ENCODE results near the gene DMPK. TPM values are rescaled to one million over a fixed set of nuclear protein-coding genes. Genes with fewer than 3 reads are reported as not detected.
"Not testable (repeated sequence)": the region's sequence is repeated elsewhere in the genome, so short reads cannot be mapped to it uniquely, and the experiment has no call there.

The DMPK gene
- total RNA-seq, 2 donors from 2014 or later = 52.8 to 88.2 TPM

DNA sequence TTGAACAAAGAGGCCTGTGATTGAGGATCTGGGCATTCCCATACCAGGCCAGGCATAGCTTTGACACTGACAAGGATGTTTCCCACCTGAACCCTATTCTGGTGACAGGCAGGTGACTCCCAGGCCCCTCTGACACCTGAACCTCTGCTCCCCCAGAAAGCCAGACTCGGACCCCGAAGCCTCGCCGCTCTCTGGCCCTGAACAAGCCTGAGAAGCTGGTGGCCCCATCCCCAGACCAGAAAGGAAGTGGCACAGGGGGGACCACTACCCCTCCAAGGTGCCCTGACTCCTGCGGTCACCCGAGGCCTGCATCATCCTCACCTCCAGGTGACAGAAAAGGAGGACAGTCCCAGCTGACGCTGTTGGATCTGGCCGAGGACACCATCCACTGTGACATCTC, 28.0 kb downstream of the DMPK start:
- 96% methylated on average over 8 of the region's 8 CpGs for WGBS
- intact Hi-C loops (cut with DNase I) = no loop called here
- TF ChIP-seq POLR2A (IDR thresholded peaks at IDR 0.05) (no peak), POLR2AphosphoS5 (IDR thresholded peaks at IDR 0.05) (no peak)

DNA sequence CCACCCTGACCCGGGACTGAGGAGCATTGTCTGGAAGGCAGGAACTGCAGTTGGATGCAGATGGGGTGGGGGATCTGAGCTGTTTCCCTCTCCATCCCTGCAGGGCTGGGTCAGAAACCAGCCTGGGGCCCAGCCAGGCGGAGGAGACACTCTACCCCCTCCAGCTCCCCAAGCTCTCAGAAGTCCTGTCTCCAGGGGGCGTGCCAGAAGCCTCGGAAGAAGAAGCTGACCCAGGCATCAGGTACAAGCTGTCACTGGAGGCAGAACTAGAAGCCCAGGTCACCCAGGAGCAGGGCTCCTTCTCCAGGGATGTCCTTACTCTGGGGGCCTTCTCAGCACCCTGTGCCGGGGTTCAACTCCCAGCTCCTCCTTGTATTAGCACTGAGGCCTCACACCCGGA, 28.7 kb downstream of the DMPK start:
- H3K27ac ChIP-seq = no peak overlapping the region
- WGBS = 77% methylated on average over 6 of the region's 6 CpGs
- H3K4me1 ChIP-seq (replicated peaks) = no peaks in the 10 kb centered on the region
- no peaks in the 10 kb centered on the region for H3K36me3 ChIP-seq
- TF ChIP-seq, protein P1, sequence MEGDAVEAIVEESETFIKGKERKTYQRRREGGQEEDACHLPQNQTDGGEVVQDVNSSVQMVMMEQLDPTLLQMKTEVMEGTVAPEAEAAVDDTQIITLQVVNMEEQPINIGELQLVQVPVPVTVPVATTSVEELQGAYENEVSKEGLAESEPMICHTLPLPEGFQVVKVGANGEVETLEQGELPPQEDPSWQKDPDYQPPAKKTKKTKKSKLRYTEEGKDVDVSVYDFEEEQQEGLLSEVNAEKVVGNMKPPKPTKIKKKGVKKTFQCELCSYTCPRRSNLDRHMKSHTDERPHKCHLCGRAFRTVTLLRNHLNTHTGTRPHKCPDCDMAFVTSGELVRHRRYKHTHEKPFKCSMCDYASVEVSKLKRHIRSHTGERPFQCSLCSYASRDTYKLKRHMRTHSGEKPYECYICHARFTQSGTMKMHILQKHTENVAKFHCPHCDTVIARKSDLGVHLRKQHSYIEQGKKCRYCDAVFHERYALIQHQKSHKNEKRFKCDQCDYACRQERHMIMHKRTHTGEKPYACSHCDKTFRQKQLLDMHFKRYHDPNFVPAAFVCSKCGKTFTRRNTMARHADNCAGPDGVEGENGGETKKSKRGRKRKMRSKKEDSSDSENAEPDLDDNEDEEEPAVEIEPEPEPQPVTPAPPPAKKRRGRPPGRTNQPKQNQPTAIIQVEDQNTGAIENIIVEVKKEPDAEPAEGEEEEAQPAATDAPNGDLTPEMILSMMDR (IDR thresholded peaks at IDR 0.05) = no peak
- TF ChIP-seq POLR2A (IDR thresholded peaks at IDR 0.05) (no peak), POLR2AphosphoS5 (IDR thresholded peaks at IDR 0.05) (no peak)
- DNase-seq (ENCODE audit: low spot score) = no peak
- H3K4me3 ChIP-seq = no peak overlapping the region
- intact Hi-C loops (cut with DNase I) = no loop called here
- no peaks in the 10 kb centered on the region for H3K27me3 ChIP-seq (replicated peaks; ENCODE audit: insufficient read depth)
- H3K9me3 ChIP-seq = no peaks in the 10 kb centered on the region

More for the DNA sequence above, 28.0 kb downstream of the DMPK start:
- H3K4me1 ChIP-seq (replicated peaks) = no peaks in the 10 kb centered on the region
- no peak for DNase-seq (ENCODE audit: low spot score)
- H3K27me3 ChIP-seq (replicated peaks; ENCODE audit: insufficient read depth) = no peaks in the 10 kb centered on the region
- H3K4me3 ChIP-seq = no peak overlapping the region
- H3K36me3 ChIP-seq = no peaks in the 10 kb centered on the region
- no peaks in the 10 kb centered on the region for H3K9me3 ChIP-seq
- H3K27ac ChIP-seq = no peak overlapping the region

- Histone ChIP-seq H3K27me3 (replicated peaks; ENCODE audit: insufficient read depth) (no peaks in the 10 kb centered on the region), H3K4me1 (replicated peaks) (no peaks in the 10 kb centered on the region), H3K9me3 (no peaks in the 10 kb centered on the region), H3K27ac (no peak overlapping the region), H3K4me3 (no peak overlapping the region), H3K36me3 (no peaks in the 10 kb centered on the region)
- no peak for DNase-seq (ENCODE audit: low spot score)
- 93% methylated on average over 12 of the region's 12 CpGs for WGBS
- TF ChIP-seq POLR2AphosphoS5 (IDR thresholded peaks at IDR 0.05) (no peak), POLR2A (IDR thresholded peaks at IDR 0.05) (no peak)
- TF ChIP-seq, protein P1 (IDR thresholded peaks at IDR 0.05) = no peak
- intact Hi-C loops (cut with DNase I) = no loop called here
These were observed 29.7 kb downstream of the DMPK start for GRCh38 chr19:45752639-45753038.

GRCh38 chr19:45751483-45751882, 30.8 kb downstream of the DMPK start:
- 87% methylated on average over 10 of the region's 10 CpGs for WGBS
- H3K36me3 ChIP-seq; H3K4me3 ChIP-seq; H3K27me3 ChIP-seq (replicated peaks; ENCODE audit: insufficient read depth); intact Hi-C loops (cut with DNase I); H3K27ac ChIP-seq; DNase-seq (ENCODE audit: low spot score); H3K9me3 ChIP-seq; H3K4me1 ChIP-seq (replicated peaks): not testable (repeated sequence)

DNA sequence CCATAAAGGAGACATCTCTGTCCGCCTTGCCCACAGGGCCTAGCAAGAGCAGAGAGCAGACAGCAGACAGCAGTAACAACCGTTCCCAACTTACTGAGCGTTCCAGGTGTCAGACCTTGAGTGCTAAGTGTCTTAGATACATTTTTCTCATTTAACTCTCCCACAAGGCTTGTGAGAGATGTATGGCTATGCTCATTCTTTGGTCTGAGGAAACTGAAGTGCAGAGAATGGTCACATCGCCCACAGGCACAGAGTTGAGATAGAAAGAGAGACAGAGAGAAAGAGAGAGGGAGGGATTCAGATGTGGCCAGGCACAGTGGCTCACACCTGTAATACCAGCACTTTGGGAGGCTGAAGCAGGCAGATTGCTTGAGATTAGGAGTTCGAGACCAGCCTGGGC, 34.8 kb downstream of the DMPK start:
- Histone ChIP-seq H3K4me3 (no peak overlapping the region), H3K36me3 (no peaks in the 10 kb centered on the region), H3K27me3 (replicated peaks; ENCODE audit: insufficient read depth) (no peaks in the 10 kb centered on the region), H3K4me1 (replicated peaks) (no peaks in the 10 kb centered on the region), H3K27ac (no peak overlapping the region), H3K9me3 (no peaks in the 10 kb centered on the region)
- no peak for DNase-seq (ENCODE audit: low spot score)
- intact Hi-C loops (cut with DNase I) = no loop called here
- 68% methylated on average over 5 of the region's 5 CpGs for WGBS
- TF ChIP-seq, protein P1 (IDR thresholded peaks at IDR 0.05) = no peak
- TF ChIP-seq POLR2A (IDR thresholded peaks at IDR 0.05) (no peak), POLR2AphosphoS5 (IDR thresholded peaks at IDR 0.05) (no peak)

GRCh38 chr19:45746866-45747265, 35.4 kb downstream of the DMPK start:
- H3K27ac ChIP-seq = no peak overlapping the region
- no peak for TF ChIP-seq POLR2A (IDR thresholded peaks at IDR 0.05)
- TF ChIP-seq, protein P1 (IDR thresholded peaks at IDR 0.05) = no peak
- TF ChIP-seq POLR2AphosphoS5 (IDR thresholded peaks at IDR 0.05) = no peak
- DNase-seq (ENCODE audit: low spot score) = no peak
- 75% methylated on average over 5 of the region's 5 CpGs for WGBS
- intact Hi-C loops (cut with DNase I) = no loop called here
- H3K27me3 ChIP-seq (replicated peaks; ENCODE audit: insufficient read depth) = no peaks in the 10 kb centered on the region
- no peak overlapping the region for H3K4me3 ChIP-seq
- H3K36me3 ChIP-seq = no peaks in the 10 kb centered on the region
- no peaks in the 10 kb centered on the region for H3K9me3 ChIP-seq
- H3K4me1 ChIP-seq (replicated peaks) = no peaks in the 10 kb centered on the region
